Liver (tissue), 9 donors: ENCODE measurements around the gene KCNJ3. TPM values are rescaled to one million over a fixed set of nuclear protein-coding genes. Genes with fewer than 3 reads are reported as not detected.

Source experiments
- DNase-seq: peaks from one replicate; pipeline ENCODE4 v3.0.0-alpha.2; 2017; ENCODE audit warnings: low spot score
- H3K27ac ChIP-seq, 2 donors: one replicate each; pipeline ENCODE4 v1.7.0; 2013; ENCODE audit warnings: inconsistent platforms in 2 of 2, low read length in 2 of 2, control low read depth in 1 of 2, low read depth in 1 of 2, mild to moderate bottlenecking in 1 of 2
- H3K27me3 ChIP-seq, 4 donors: one replicate each; pipeline versions ENCODE4 v1.6.1 to v1.7.0; 2013; ENCODE audit warnings: low read length in 3 of 4, inconsistent platforms in 1 of 4, mild to moderate bottlenecking in 1 of 4, moderate library complexity in 1 of 4; ENCODE audit not compliant: control insufficient read depth in 4 of 4, insufficient read depth in 4 of 4
- H3K36me3 ChIP-seq, 4 donors: one replicate each; pipeline versions ENCODE4 v1.6.1 to v1.7.0; 2013; ENCODE audit warnings: low read length in 3 of 4, mild to moderate bottlenecking in 3 of 4, low read depth in 1 of 4, moderate library complexity in 1 of 4; ENCODE audit not compliant: control insufficient read depth in 4 of 4, insufficient read depth in 3 of 4
- H3K4me1 ChIP-seq, 4 donors: one replicate each; pipeline versions ENCODE4 v1.6.1 to v1.7.0; 2013; ENCODE audit warnings: low read length in 3 of 4, mild to moderate bottlenecking in 3 of 4, moderate library complexity in 1 of 4; ENCODE audit not compliant: control insufficient read depth in 4 of 4, insufficient read depth in 4 of 4
- H3K4me3 ChIP-seq, 3 donors: one replicate each; pipeline versions ENCODE4 v1.6.1 to v1.7.0; 2013; ENCODE audit warnings: low read length in 3 of 3, control low read depth in 1 of 3, low read depth in 1 of 3, mild to moderate bottlenecking in 1 of 3
- H3K9ac ChIP-seq, 2 donors: one replicate each; pipeline ENCODE4 v1.7.0; 2013; ENCODE audit warnings: low read length in 2 of 2, mild to moderate bottlenecking in 2 of 2, moderate library complexity in 2 of 2, control low read depth in 1 of 2, low read depth in 1 of 2
- H3K9me3 ChIP-seq, 4 donors: one replicate each; pipeline versions ENCODE4 v1.6.1 to v1.7.0; 2013; ENCODE audit warnings: low read length in 3 of 4; ENCODE audit not compliant: control insufficient read depth in 4 of 4
- EGR1 ChIP-seq, 2 donors: IDR thresholded peaks; 2 replicates each; pipeline ENCODE4 v1.6.1; 2016 to 2018; ENCODE audit warnings: antibody characterized with exemption in 2 of 2, low read depth in 2 of 2
- FOXA1 ChIP-seq: IDR thresholded peaks from 2 replicates; pipeline ENCODE4 v1.6.1; 2016; ENCODE audit warnings: antibody characterized with exemption
- FOXA2 ChIP-seq: IDR thresholded peaks from 2 replicates; pipeline ENCODE4 v1.6.1; 2016; ENCODE audit warnings: antibody characterized with exemption
- GABPA ChIP-seq, 2 donors: IDR thresholded peaks in 1 of 2; conservative IDR thresholded peaks in 1 of 2; 2 replicates each; pipeline ENCODE4 v1.6.1; 2016; ENCODE audit warnings: antibody characterized with exemption in 2 of 2, mild to moderate bottlenecking in 1 of 2, moderate library complexity in 1 of 2
- HNF4A ChIP-seq, 2 donors: conservative IDR thresholded peaks; 2 replicates each; pipeline ENCODE4 v1.6.1; 2016; ENCODE audit warnings: antibody characterized with exemption in 2 of 2, mild to moderate bottlenecking in 2 of 2
- HNF4G ChIP-seq: IDR thresholded peaks from 2 replicates; pipeline ENCODE4 v1.6.1; 2016; ENCODE audit warnings: antibody characterized with exemption
- JUND ChIP-seq, 2 donors: IDR thresholded peaks; 2 replicates each; pipeline ENCODE4 v1.6.1; 2016; ENCODE audit warnings: antibody characterized with exemption in 2 of 2
- NR2F2 ChIP-seq: IDR thresholded peaks from 2 replicates; pipeline ENCODE4 v1.6.1; 2016; ENCODE audit warnings: antibody characterized with exemption
- RAD21 ChIP-seq, 2 donors: IDR thresholded peaks; 2 replicates each; pipeline ENCODE4 v1.6.1; 2016; ENCODE audit warnings: antibody characterized with exemption in 2 of 2, mild to moderate bottlenecking in 2 of 2
- RXRA ChIP-seq, 2 donors: IDR thresholded peaks; 2 replicates each; pipeline ENCODE4 v1.6.1; 2017 to 2018; ENCODE audit warnings: antibody characterized with exemption in 2 of 2, mild to moderate bottlenecking in 1 of 2
- SP1 ChIP-seq: IDR thresholded peaks from 2 replicates; pipeline ENCODE4 v1.6.1; 2018; ENCODE audit warnings: antibody characterized with exemption, mild to moderate bottlenecking
- TAF1 ChIP-seq: conservative IDR thresholded peaks from 2 replicates; pipeline ENCODE4 v1.6.1; 2016; ENCODE audit warnings: antibody characterized with exemption, mild to moderate bottlenecking
- YY1 ChIP-seq: IDR thresholded peaks from 2 replicates; pipeline ENCODE4 v1.6.1; 2016; ENCODE audit warnings: antibody characterized with exemption, mild to moderate bottlenecking
- WGBS: extraction: QIAGEN DNeasy Blood & Tissue Kit; methylation state at CpG from one replicate; pipeline ENCODE4 v1.1.7; 2013; 5-methylcytosine and 5-hydroxymethylcytosine counted together
- polyA plus RNA-seq, 2 donors: library from polyadenylated mRNA; stranded (reverse) in 1 of 2; unstranded in 1 of 2; fragments of 200-250 nt in 1 of 2; fragments of >200 nt in 1 of 2; fragmentation: Nextera tagmentation in 1 of 2; extraction: Ambion mirVana in 1 of 2; gene quantifications; one replicate each; pipeline versions ENCODE4 v1.2.1 to v1.2.3, GENCODE V29; 2013 to 2015
- total RNA-seq, 2 donors: library from RNA; depleted of rRNA; stranded (reverse); fragments of >200 nt; gene quantifications; one replicate each; pipeline ENCODE4 v1.2.3, GENCODE V29; 2014
- TF ChIP-seq, protein P1 (sequence below): IDR thresholded peaks from 2 replicates; pipeline ENCODE4 v1.6.1; 2016; ENCODE audit warnings: antibody characterized with exemption
- TF ChIP-seq, protein P2 (sequence below): IDR thresholded peaks from 2 replicates; pipeline ENCODE4 v1.6.1; 2016; ENCODE audit warnings: antibody characterized with exemption, mild to moderate bottlenecking
- TF ChIP-seq, protein P3 (sequence below): IDR thresholded peaks from 2 replicates; pipeline ENCODE4 v1.6.1; 2016; ENCODE audit warnings: antibody characterized with exemption
- TF ChIP-seq, protein P4 (sequence below): IDR thresholded peaks from 2 replicates; pipeline ENCODE4 v1.6.1; 2016; ENCODE audit warnings: antibody characterized with exemption
- TF ChIP-seq, protein P5 (sequence below): fragments of 150-350 bp; IDR thresholded peaks from 2 replicates; pipeline ENCODE4 v1.5.1; 2017; ENCODE audit warnings: improper control_type of control experiment, low read depth, low read length; ENCODE audit not compliant: missing input control
- donor health status: healthy.
- donor health status: healthy.
- donor health status: healthy.
- donor health status: healthy.
- donor health status: healthy.

Gene KCNJ3
- total and polyA plus RNA-seq, 4 donors = 0.23 to 1.3 (median 0.43) TPM

DNA sequence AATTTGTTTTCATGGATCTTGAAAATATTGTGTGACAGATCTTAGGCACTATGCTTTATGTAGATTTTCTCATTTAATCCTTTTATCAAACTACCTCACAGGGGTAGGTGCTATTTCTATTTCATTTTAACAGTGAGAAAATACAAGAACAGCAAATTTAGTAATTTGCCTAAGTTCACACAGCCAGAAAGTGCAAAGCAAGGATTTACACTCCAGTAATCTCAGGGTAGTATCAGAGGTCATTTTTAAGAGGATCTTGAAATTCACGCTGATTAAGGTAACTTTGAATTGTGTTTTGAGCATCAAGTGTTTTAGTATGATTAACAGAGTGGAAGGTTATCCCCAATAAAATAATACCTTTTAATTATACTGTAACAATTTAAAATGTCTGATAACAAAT is 10.1 kb upstream of the KCNJ3 start (continued):
- TF ChIP-seq, protein P1, sequence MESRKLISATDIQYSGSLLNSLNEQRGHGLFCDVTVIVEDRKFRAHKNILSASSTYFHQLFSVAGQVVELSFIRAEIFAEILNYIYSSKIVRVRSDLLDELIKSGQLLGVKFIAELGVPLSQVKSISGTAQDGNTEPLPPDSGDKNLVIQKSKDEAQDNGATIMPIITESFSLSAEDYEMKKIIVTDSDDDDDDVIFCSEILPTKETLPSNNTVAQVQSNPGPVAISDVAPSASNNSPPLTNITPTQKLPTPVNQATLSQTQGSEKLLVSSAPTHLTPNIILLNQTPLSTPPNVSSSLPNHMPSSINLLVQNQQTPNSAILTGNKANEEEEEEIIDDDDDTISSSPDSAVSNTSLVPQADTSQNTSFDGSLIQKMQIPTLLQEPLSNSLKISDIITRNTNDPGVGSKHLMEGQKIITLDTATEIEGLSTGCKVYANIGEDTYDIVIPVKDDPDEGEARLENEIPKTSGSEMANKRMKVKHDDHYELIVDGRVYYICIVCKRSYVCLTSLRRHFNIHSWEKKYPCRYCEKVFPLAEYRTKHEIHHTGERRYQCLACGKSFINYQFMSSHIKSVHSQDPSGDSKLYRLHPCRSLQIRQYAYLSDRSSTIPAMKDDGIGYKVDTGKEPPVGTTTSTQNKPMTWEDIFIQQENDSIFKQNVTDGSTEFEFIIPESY = no peak
- no peak for TF ChIP-seq FOXA2

DNA sequence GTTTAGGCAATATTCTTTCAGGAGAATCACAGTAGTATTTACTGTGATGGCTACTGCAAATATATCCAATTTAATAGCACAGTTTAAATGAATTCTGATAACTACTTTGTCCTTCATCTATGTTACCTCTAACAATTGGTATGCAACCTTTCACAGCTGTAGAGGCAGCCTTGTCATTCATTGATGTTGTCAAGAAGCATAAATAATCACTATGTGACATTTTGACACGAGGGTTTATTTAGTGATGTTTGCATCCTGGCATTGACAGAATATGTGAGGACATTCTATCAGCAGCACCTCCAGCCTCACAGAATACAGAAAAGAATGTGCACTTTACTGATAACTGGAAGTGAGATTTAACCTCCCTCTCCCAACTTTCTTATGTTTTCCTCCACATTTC is 9.3 kb upstream of the KCNJ3 start:
- Histone ChIP-seq H3K9ac (no peak overlapping the region), H3K27me3 (no peaks in the 10 kb centered on the region), H3K9me3 (no peaks in the 10 kb centered on the region), H3K4me1 (no peaks in the 10 kb centered on the region), H3K36me3 (no peaks in the 10 kb centered on the region), H3K27ac (no peak overlapping the region), H3K4me3 (no peak overlapping the region)
- WGBS = 61% methylated on average over 1 of the region's 1 CpG
- TF ChIP-seq HNF4G (no peak), FOXA2 (no peak), YY1 (no peak), RXRA (IDR thresholded peaks at IDR 0.05) (no peak), HNF4A (conservative IDR thresholded peaks at IDR 0.05) (no peak), EGR1 (IDR thresholded peaks at IDR 0.05; ENCODE audit: low read depth in 2 of 2) (no peak), NR2F2 (no peak)
- TF ChIP-seq, protein P1 = no peak
- no peak for DNase-seq

DNA sequence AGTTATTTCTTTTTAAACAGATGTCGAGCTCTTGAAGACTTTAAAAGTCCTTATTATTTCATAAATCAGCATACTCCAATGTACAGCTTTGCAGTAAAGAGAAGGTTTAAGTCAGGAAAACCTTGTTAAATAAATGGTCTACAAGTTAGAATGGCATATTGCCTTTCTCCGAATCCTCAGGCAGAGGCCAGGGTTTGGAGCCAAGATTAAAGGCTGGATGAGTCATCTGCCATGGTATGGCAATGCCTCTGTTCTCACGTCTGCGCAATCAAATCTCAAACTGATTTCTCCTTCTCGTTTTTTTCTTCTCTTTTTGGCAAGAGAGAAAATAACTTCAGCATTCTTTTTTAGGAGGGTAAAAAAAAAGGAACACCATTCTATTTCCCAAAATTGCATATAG is 5.6 kb upstream of the KCNJ3 start:
- no peaks in the 10 kb centered on the region for H3K27me3 ChIP-seq
- H3K4me1 ChIP-seq = peaks cover 0 to 20% (median 16%) of the 10 kb centered on the region in 4 donors
- H3K36me3 ChIP-seq = no peaks in the 10 kb centered on the region
- H3K4me3 ChIP-seq = no peak overlapping the region
- TF ChIP-seq, protein P2, sequence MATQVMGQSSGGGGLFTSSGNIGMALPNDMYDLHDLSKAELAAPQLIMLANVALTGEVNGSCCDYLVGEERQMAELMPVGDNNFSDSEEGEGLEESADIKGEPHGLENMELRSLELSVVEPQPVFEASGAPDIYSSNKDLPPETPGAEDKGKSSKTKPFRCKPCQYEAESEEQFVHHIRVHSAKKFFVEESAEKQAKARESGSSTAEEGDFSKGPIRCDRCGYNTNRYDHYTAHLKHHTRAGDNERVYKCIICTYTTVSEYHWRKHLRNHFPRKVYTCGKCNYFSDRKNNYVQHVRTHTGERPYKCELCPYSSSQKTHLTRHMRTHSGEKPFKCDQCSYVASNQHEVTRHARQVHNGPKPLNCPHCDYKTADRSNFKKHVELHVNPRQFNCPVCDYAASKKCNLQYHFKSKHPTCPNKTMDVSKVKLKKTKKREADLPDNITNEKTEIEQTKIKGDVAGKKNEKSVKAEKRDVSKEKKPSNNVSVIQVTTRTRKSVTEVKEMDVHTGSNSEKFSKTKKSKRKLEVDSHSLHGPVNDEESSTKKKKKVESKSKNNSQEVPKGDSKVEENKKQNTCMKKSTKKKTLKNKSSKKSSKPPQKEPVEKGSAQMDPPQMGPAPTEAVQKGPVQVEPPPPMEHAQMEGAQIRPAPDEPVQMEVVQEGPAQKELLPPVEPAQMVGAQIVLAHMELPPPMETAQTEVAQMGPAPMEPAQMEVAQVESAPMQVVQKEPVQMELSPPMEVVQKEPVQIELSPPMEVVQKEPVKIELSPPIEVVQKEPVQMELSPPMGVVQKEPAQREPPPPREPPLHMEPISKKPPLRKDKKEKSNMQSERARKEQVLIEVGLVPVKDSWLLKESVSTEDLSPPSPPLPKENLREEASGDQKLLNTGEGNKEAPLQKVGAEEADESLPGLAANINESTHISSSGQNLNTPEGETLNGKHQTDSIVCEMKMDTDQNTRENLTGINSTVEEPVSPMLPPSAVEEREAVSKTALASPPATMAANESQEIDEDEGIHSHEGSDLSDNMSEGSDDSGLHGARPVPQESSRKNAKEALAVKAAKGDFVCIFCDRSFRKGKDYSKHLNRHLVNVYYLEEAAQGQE = no peak
- no peak for TF ChIP-seq RAD21 (IDR thresholded peaks at IDR 0.05)
- no peak for TF ChIP-seq TAF1
- TF ChIP-seq, protein P3, sequence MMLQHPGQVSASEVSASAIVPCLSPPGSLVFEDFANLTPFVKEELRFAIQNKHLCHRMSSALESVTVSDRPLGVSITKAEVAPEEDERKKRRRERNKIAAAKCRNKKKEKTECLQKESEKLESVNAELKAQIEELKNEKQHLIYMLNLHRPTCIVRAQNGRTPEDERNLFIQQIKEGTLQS = no peak
- TF ChIP-seq RXRA (IDR thresholded peaks at IDR 0.05) = no peak
- no peak for TF ChIP-seq JUND (IDR thresholded peaks at IDR 0.05)
- TF ChIP-seq GABPA (IDR thresholded peaks at IDR 0.05 in 1 of 2, conservative IDR thresholded peaks at IDR 0.05 in 1 of 2) = no peak
- TF ChIP-seq, protein P4, sequence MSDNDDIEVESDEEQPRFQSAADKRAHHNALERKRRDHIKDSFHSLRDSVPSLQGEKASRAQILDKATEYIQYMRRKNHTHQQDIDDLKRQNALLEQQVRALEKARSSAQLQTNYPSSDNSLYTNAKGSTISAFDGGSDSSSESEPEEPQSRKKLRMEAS = no peak
- TF ChIP-seq, protein P5, sequence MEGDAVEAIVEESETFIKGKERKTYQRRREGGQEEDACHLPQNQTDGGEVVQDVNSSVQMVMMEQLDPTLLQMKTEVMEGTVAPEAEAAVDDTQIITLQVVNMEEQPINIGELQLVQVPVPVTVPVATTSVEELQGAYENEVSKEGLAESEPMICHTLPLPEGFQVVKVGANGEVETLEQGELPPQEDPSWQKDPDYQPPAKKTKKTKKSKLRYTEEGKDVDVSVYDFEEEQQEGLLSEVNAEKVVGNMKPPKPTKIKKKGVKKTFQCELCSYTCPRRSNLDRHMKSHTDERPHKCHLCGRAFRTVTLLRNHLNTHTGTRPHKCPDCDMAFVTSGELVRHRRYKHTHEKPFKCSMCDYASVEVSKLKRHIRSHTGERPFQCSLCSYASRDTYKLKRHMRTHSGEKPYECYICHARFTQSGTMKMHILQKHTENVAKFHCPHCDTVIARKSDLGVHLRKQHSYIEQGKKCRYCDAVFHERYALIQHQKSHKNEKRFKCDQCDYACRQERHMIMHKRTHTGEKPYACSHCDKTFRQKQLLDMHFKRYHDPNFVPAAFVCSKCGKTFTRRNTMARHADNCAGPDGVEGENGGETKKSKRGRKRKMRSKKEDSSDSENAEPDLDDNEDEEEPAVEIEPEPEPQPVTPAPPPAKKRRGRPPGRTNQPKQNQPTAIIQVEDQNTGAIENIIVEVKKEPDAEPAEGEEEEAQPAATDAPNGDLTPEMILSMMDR = no peak
- TF ChIP-seq, protein P1 = no peak
- TF ChIP-seq FOXA1 = no peak
- no peak for TF ChIP-seq YY1
- no peak for TF ChIP-seq SP1
- no peak for TF ChIP-seq NR2F2
- no peak for TF ChIP-seq FOXA2
- no peak overlapping the region for H3K27ac ChIP-seq
- no peak overlapping the region for H3K9ac ChIP-seq
- DNase-seq = no peak
- 78% methylated on average over 5 of the region's 5 CpGs for WGBS
- no peaks in the 10 kb centered on the region for H3K9me3 ChIP-seq
